ENCODE data around the gene SLC38A2.
"Not testable (repeated sequence)": the region's sequence is repeated elsewhere in the genome, so short reads cannot be mapped to it uniquely, and the experiment has no call there.

Gene SLC38A2

DNA sequence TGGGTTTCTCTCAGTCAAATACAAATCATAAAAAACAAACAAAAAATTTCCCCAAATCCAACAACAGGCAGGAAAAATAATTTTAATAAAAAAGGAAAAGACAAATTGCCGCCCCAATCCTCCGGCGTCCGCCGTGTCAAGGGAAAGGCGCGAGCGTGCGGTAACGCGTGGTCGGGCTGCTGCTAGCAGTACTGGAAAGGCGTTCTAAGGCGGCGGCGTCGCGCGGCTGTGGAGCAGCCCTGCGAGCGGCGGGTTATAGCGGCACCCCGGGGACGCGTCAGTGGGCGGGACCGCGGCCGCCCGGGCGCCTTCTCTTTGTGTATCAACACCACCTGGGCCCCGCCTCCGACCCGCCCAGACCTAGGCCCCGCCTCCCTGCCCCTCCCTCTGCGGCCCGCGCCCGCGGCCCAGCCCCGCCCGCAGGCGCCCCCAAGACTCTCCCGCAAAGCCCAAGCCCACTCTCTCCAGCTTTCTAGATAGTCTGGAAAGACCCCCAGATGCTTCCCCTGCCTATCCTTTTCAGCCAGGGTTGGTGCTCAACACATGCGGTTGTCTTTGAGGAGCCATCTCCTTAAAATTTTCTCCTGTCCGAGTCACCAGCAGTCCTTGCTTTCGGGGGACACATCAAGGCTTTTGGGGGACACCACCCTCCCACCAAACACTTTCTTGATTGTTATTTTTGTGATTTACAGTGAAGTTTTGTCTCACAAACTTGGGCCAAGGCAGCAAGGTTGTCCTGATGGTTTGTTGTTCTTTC lies at the start of gene SLC38A2:
Gene SLC38A2, minus strand, starts transcription at position 230 of the 757 bp plus-strand sequence. CDS start 1,480 bp downstream, outside the sequence.
- peak; percentile 92 to 96 (median 95) for DNase-seq (ENCODE audit: low read depth in 3 of 3)

DNA sequence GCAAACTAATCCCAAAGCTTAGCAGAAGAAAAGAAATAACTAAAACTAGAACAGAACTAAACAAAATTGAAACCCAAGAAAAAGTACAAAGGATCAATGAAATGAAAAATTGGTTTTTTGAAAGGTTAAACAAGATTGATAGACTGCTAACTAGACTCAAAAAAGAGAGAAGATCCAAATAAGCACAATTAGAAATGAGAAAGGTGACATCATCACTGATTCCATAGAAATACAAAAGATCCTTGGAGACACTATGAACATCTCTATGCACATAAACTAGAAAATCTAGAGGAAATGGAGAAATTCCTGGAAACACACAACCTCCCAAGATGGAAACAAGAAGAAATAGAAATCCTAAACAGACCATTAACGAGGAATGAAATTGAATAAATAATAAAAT lies 47.1 kb upstream of the SLC38A2 start:
- no peak for DNase-seq (ENCODE audit: low read depth in 3 of 3)

DNA sequence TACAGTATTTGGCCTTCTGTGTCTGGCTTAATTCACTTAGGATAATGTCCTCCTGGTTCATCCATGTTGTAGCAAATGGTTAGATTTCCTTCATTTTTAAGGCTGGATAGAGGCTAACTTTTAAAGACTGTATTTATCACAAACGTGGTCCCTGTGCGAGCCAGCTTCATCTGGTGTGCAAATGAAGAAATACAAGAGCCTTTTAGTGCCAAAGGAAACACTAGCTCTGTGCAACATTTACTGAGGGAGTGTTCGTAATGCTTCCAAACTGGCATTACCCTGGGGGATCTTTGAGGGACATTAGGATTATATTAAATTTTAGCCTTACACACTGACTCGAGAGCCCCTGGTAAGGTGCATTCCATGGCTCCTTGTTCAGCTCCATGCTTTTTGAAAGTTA lies 43.0 kb upstream of the SLC38A2 start:
- DNase-seq (ENCODE audit: low read depth in 3 of 3): no peak

DNA sequence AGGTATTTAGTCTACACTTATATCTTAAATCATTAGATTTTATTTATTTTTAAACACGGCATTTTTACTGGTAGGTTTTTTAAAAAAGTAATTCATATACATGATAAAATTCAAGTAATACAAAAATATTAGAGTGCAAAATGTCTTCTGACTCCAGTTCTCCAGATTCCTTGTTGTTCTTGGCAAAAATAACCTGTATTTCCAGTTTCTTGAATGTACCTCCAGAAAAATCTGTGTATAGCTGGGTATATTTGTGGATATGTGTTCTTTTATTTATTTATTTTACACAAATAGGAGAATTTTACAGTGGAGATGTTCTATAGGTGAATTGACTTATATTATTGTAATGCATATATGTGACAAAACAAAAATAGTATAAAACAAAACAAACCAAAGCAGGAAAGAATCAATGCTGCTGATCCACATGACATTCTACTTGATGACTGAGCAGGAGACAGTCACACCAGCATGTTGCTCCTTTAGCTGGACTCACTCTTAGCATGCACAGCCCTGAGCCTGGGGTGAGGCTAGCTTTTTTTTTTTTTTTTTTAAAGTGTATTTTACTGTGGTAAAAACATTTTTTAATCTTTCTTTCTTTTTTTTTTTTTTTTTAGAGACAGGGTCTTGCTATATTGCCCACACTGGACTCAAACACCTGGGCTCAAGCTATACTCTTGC lies 42.2 kb upstream of the SLC38A2 start:
- no peak for DNase-seq (ENCODE audit: low read depth in 3 of 3)

DNA sequence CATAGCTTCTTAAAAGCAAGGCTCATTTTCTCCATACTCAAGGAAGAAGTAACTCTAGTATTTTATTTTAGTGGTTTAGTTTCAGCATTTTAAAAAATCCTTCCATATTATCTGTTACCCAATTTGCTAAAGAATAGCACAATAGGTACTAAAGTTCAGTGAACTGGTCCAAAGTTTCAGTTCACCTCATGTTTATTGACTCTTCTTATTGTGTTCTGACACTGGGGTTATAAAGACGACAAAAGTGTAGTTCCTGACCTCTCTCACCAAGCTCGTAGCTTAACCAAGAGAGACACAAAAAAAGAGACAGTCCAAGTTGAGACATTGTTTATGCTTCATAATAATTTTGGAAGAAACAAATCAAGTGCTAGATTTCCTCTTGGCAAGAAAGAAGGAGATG lies 40.8 kb upstream of the SLC38A2 start:
- DNase-seq (ENCODE audit: low read depth in 3 of 3): no peak

DNA sequence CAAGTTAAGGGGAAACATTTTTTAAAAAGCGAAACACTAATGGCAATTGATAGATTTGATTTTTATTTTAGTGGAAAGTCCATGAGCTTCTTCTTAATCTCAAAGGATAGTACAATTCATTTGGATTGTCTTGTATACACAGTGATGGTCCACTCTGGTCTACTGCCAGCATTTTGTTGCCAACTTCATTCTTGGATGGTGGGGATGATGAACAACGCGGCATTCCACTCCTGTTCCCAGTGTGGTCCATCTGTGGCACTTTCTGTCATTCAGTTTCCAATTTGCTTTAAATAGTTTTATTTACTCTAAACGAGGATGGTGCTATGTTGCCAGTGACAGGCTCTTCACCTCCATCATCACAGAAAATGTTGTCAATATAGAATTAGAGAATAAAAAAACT lies 40.3 kb upstream of the SLC38A2 start:
- no peak for DNase-seq (ENCODE audit: low read depth in 3 of 3)

DNA sequence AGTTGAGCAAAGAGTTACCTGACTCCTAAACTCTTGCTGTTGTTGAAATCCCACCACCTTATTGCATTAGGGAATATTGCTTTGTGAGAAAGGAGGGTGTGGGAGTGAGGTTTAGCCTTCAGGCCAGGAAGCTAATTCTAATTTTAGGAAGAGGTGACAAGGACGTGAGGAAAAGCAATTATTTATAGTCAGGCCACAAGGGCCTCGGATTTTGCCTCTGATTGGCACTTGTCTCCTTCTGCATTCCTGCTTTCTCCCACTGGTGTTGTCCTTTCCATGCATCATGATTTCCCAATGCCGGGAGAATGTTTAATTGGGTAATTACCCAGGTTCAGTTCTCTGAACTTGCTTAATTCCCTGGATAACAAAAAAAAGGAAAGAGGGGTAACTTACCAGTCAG lies 37.9 kb upstream of the SLC38A2 start:
- no peak for DNase-seq (ENCODE audit: low read depth in 3 of 3)

DNA sequence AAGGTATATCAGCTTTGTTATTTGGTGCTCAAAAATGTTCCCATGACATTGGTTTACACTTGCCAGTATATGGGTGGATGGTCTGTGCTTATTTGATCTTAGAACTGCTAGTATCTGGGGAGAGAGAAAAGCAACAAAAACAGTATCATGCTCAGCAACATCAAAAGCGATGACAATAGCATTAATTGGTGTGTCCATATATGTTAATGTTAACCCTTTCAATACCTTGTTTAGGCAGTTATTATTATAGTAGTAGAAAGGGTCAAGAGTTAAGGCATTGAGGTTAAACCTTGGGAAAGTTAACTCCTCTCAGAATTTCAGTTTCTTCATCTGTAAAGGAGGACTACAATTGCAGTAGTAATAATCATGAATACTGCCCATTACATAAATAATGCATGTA lies 37.4 kb upstream of the SLC38A2 start:
- DNase-seq (ENCODE audit: low read depth in 3 of 3): no peak

DNA sequence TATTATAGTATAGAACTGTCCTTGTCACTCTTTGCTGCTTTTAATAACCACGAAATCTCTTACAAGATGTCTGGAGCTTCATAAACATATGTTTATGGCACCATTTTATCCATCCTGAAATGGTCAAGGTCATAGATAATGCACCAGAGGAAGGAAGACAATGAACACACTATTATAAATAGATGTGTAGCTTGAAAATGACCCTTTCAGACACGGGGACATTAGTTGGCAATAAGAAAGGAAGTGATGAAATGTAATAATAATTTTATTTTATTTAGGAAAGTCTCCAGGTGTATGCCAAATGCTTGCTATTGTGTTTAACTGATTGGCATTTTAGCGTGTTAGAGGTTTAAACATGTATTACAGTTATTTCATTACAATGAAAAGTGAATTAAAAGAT lies 36.8 kb upstream of the SLC38A2 start:
- no peak for DNase-seq (ENCODE audit: low read depth in 3 of 3)

DNA sequence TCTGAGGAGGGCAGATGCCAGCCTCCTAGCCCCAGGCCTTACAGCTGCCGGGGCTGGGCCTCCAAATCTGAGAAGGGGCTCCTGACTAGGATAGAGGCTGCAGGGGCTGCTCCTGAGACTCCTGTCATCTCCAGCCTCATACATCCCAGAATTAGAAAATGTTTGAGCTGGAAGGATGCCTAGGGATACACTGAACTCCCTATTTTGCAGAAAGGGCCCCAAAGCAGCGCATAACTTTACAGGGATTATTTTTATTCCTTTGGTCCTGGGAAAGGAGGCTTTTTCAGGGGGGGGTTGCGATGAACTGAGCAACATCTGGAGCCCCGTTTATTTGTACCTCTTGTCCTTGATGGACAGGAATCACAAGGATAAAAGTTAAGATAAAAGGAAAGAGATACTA lies 35.9 kb upstream of the SLC38A2 start:
- DNase-seq (ENCODE audit: low read depth in 3 of 3): no peak

DNA sequence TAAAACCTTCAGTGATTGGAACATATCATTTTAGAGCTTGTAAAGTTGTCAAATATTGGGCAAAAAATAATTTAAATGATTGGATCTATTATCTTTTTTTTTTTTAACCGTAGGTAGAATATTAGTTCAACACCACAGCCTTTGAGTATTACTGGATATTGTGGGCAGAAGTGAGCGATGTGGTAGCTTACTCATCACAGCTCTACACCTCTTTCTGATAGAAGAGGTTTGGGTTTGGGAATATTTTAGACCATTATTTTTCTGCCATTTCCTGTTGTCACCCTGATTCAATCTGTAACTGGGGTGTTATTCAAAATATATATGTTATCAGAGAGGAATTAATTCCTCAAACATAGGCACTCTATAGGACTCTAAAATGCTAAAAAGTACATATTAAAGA lies 34.8 kb upstream of the SLC38A2 start:
- DNase-seq (ENCODE audit: low read depth in 3 of 3): no peak

DNA sequence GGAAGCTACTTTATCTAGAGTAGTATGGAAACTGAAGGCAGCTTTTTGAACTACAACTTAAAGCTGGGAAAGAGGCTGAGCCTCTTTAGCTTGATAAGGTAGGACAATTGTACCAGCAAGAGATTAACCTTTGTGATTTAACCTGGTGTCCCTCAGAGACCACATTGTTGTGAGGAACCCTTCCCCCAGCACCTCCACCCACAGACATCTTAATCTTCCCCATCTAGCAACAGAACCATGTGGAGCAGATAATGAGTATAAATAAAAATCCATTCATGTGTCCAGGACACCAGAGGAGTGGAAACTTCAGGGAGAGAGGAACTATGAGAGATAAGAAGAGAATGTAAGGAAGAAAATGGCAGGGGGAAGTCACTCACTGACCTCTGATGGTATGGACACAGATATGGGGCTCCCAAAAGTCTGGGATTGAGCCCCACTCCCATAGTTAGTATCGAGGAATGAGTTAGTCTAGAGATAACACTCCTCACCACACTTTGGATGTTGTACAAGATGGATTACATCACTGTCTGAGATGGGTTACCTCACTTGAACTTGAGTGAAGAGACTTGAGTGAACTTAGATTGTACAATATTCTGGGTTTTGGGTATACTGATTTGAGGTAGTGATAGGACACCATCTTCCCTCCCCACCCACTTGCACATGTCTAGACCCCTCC lies 33.9 kb upstream of the SLC38A2 start:
- DNase-seq (ENCODE audit: low read depth in 3 of 3): no peak

DNA sequence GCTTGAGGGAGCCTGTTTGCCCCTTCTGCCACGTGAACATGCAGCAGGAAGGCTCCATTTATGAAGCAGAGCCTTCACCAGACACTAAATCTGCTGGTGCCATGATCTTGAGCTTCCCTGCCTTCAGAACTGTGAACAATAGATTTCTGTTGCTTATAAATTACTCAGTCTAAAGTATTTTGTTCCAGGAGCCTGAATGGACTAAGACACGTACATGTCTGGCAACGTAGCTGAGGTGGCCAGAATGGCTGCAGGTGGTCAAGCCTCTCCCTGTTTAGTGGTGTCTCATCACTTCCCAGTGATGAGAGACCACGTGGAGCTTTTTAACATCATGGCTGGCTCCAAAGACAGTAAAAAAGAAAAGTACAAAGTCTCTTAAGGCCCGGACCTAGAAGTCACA lies 32.2 kb upstream of the SLC38A2 start:
- no peak for DNase-seq (ENCODE audit: low read depth in 3 of 3)

DNA sequence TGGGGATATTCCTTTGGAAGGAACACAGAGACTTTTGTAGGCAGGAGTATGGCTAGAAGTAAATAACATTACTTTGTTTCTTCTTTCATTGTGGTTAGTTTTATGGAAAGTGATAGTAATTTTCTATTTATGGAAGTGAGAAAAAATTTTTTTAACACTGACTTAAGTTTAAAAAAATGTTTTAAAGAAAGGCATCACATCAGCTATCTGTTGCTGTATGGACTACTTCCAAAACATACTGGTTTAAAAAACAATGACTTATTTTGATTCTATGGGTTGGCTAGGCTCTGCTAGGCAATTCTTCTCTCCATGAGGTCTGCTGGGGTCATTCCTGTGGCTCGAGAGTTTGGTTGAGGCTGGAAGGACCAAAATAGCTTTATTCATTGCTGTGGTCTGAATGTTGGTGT lies 31.7 kb upstream of the SLC38A2 start:
- no peak for DNase-seq (ENCODE audit: low read depth in 3 of 3)

DNA sequence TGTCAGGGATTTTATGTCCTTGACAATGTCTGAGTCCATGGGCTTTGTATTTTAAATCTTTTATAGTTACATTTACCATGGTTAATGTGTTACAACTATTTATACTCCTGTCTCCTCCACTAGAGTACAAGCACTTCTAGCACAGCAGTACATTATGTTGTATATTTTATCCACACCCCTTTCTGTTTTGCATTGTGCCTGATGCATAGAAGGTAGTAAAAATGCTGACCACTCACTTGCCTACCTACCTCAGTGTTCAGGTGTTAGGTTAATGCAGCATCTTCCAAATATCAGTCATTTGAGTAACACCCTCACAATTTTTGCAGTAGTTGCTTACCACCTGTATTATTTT lies 31.1 kb upstream of the SLC38A2 start:
- DNase-seq (ENCODE audit: low read depth in 3 of 3): no peak

DNA sequence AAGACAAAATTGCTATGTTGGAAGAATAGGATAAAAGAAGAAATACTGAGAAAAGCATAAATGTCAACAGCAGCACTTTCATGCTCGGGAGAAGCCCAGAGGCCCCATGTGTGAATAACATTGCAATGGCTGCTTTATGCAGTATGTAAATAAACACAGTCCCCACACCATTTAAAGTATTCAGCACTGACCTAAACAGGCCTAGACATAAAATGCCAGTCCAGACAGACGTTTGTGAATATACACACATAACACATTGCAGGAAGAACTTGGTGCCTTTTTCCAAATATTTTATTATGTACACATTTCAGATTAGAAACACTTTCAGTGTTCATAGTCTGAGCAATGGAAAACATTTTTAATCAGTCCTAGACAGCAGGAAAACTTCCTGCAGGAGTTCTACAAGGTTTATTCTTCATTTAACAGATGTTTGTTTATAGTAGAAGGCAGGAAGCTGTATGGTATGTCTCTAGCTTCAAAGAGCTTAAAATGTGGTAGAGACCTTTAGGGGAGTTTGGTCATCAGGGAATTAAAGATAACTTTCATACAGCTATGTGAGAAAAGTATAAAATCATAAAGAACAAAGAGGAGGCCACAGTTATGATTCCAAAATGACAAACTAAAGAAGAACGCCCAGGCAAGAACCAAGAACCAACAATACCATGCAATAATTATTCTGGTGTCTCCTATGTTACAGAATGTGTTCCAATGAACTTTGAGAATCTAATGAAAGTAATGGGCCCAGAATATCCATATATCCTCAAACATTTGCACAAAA lies 30.6 kb upstream of the SLC38A2 start:
- DNase-seq (ENCODE audit: low read depth in 3 of 3): no peak

DNA sequence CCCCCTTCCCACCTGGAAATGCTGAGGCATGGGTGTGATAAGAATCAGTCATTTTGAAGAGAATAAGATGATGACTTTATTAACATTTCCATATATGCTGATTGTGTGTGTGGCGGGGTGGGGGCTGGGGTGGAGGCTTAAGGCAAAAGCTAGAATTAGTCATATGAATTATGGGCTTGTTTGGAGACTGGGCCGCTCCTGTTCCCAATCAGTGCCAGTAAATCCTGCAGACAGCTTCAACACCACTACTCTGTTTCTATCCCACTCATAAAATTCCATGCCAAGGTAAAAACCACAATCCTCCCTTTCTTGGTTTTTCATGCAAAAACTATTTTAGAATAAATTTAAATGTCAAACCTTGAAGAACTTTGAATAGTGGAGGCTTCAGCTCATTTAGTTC lies 29.9 kb upstream of the SLC38A2 start:
- no peak for DNase-seq (ENCODE audit: low read depth in 3 of 3)

DNA sequence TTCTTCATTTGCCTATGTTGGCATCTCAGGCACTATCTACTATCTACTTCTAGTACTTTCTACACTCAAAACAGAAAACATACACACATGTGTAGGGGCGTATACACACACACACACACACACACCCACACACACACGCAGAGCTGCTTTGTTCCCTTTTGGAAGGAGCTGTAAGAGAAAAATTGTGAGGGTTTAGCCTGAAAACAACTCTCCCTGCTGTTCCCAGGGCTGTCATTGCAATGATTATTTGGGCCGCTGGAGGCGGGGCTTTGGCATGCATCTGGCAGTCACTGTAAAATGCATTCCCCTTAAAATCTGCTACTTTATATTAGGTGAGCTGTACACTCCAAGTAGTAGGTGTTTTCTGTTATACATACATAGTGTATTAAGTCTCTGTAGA lies 29.1 kb upstream of the SLC38A2 start:
- no peak for DNase-seq (ENCODE audit: low read depth in 3 of 3)

DNA sequence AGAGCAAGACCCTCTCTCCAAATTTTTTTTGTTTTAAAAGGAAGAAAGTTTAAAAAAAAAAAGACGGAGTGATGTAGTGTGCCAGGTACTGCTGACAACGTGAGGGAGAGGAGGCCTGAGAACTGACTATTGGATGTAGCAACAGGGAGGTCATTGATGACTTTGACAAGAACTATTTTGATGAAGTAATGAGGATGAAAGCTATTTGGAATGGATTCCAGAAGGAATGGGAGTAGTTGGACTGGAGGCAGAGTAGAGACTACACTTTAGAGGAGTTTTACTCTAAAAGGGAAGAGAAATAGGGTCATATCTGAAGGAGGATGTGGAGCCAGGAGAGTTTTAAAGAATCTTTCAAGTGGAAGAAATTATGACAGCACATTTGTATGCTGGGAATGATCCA lies 27.8 kb upstream of the SLC38A2 start:
- no peak for DNase-seq (ENCODE audit: low read depth in 3 of 3)

DNA sequence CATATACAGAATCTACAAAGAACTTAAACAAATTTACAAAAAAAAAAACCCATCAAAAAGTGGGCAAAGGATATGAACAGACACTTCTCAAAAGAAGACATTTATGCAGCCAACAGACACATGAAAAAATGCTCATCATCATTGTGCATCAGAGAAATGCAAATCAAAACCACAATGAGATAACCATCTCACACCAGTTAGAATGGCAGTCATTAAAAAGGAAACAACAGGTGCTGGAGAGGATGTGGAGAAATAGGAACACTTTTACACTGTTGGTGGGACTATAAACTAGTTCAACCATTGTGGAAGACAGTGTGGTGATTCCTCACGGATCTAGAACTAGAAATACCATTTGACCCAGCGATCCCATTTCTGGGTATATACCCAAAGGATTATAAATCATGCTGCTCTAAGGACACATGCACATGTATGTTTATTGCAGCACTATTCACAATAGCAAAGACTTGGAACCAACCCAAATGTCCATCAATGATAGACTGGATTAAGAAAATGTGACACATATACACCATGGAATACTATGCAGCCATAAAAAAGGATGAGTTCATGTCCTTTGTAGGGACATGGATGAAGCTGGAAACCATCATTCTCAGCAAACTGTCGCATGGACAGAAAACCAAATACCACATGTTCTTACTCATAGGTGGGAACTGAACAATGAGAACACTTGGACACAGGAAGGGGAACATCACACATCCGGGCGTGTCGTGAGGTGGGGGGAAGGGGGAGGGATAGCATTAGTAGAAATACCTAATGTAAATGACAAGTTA lies 27.1 kb upstream of the SLC38A2 start:
- not testable (repeated sequence) for DNase-seq (ENCODE audit: low read depth in 3 of 3)

DNA sequence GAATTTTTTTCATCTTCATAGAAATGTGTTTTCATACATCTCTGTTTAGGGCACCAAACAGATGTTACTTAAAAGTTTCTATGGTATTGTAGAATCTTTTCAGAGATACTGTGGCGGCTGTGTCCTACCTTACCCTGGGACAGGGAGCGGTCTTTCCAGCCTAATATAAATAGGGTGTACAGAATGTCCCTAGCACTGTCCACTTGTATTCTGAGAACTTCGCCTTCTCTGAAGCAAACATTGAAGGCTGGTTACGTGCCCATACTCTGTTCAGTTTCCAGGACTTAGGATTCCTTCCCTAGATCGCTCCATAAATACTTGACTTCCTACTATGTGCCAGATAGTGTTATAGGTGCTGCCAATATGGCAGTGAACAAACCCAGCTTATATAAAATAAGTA lies 24.3 kb upstream of the SLC38A2 start:
- DNase-seq (ENCODE audit: low read depth in 3 of 3): no peak

DNA sequence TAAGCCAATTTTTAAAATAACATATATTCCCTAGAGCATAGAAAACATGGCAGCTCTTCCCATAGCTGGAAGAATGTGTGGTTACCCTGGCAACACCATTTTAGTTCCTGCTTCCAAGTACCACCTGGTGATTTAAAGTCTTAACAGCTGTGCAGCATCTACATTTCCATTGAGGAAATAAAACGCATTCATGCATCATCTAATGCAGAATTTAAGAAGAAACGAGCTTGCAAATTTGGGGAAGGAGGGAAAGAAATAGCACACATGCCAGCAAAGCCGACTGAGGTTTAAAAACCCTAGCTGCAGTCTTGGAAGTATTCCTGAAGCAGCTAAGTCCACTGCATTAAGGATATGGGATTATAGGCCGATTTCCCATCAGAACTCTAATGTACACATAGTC lies 22.8 kb upstream of the SLC38A2 start:
- no peak for DNase-seq (ENCODE audit: low read depth in 3 of 3)
